ENCODE data around the gene BRD3. TPM values are rescaled to one million over a fixed set of nuclear protein-coding genes. Genes with fewer than 3 reads are reported as not detected.

BRD3 gene
- total RNA-seq, 2 donors from 2014 or later, result 8.4 to 10.6 TPM

DNA sequence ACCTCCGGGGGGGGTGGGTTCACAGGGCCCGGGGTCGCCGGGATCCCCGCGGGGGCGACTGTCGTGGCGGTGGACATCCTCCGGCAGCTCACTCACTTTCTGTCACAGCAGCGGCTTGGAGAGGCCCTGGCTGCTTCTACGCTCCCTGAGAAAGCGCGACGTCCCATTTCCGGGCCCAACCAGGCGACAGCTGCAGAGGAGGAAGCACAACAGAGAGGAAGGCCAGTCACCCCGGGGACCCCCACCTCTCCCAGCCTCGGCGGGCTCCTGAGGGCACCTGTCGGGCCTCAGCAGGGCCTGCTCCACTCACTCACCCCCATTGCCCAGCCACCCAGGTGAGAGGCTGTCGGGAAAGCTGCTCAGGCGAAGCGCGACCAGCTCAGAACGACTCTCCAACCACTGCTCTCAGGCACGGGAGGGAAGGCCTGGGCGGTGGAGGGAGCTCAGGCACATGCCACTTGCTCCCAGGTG, 14.4 kb downstream of the BRD3 start:
- Mint-ChIP-seq H3K9me3 (no peaks in the 10 kb centered on the region), H3K4me1 (no peaks in the 10 kb centered on the region), H3K36me3 (ENCODE audit: low read depth) (peaks cover 23% of the 10 kb centered on the region), H3K27ac (no peak overlapping the region), H3K27me3 (no peaks in the 10 kb centered on the region), H3K4me3 (no peak overlapping the region)
- no peak for ATAC-seq (replicated peaks)

DNA sequence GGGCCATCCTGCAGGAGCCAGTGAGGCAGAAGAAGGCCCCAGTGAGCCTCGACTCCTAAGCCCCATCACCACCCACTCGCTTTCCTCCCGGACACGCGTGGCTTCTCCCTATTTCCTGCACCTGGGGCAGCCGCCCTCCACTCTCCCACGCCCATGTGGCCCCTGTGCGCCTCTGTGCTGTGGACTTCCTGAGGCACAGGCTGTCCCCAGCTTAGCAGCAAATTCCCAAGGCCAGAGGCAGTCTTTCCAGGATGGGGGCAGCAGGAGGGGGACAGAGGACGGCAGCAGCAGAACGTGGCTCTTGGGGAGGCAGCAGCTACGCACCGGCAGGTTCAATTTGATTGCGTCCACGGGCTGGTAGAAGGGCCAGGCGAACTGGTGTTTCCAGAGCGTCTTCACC, 14.9 kb downstream of the BRD3 start:
- Mint-ChIP-seq H3K27me3 (no peaks in the 10 kb centered on the region), H3K4me3 (no peak overlapping the region), H3K4me1 (no peaks in the 10 kb centered on the region), H3K27ac (no peak overlapping the region), H3K9me3 (no peaks in the 10 kb centered on the region), H3K36me3 (ENCODE audit: low read depth) (peaks cover 28% of the 10 kb centered on the region)
- no peak for ATAC-seq (replicated peaks)

DNA sequence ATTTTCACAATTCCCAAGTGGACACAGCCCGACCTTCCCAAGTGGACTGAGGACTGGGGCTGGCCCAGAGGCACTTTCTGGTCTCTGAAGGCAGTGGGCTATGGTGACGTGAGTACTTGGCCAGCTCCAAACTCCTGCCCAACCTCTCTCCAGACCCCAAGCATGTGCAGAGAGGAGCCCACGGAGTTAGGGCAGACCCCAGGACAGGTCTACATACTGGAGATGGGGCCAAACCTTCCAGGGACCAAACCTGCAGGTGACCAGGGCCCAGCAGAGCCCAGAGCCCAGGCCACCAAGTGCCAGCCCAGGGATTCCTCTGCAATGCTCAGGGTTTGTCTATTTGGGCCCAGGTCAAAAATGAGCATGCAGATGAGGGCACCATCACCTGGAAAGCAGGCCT, 15.3 kb downstream of the BRD3 start:
- H3K27ac Mint-ChIP-seq, result no peak overlapping the region
- peaks cover 31% of the 10 kb centered on the region for H3K36me3 Mint-ChIP-seq (ENCODE audit: low read depth)
- H3K4me1 Mint-ChIP-seq, result no peaks in the 10 kb centered on the region
- ATAC-seq (replicated peaks), result no peak
- no peak overlapping the region for H3K4me3 Mint-ChIP-seq
- H3K27me3 Mint-ChIP-seq, result no peaks in the 10 kb centered on the region
- no peaks in the 10 kb centered on the region for H3K9me3 Mint-ChIP-seq

DNA sequence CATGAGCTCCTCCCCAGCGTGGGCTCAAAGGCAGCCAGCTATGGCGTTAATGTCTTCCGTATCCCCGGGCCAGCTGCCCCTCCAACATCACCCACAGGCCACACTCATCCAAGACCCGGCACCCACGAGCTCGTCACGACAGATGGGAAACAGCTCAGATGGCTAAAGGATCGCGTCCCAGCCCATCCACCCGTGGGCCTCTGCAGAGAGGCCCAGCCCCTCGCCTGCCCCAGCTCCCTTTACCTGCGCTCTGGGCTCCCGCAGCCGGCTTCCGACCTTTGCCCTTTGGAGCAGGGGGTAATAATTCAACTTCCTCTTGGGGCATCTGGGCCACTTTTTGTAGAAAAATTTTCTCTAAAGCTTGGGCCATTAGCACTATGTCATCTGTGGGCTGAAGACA, 16.5 kb downstream of the BRD3 start:
- Mint-ChIP-seq H3K9me3 (no peaks in the 10 kb centered on the region), H3K36me3 (ENCODE audit: low read depth) (peaks cover 39% of the 10 kb centered on the region), H3K27me3 (no peaks in the 10 kb centered on the region), H3K4me3 (no peak overlapping the region), H3K4me1 (no peaks in the 10 kb centered on the region), H3K27ac (no peak overlapping the region)
- no peak for ATAC-seq (replicated peaks)

DNA sequence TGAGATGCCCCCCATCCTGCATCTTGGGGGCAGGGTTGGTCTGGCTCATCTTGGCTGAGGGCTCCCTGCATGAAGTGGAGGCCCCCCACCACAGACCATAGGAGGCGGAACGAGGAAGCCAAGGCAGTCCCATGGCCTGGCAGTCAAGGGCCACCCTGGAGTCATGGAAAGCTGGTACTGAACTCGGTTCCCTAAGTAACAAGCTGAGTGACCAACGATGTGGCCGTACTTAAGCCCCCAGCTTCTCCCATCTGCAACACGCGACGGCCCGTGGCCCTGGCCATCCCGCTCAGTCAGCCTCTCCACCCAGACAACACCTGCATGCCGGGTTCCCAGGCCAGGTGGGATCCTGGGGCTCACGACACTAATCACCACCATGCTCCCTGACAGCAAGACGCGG, 17.1 kb downstream of the BRD3 start:
- Mint-ChIP-seq H3K27me3 (no peaks in the 10 kb centered on the region), H3K4me3 (no peak overlapping the region), H3K36me3 (ENCODE audit: low read depth) (peaks cover 39% of the 10 kb centered on the region), H3K4me1 (no peaks in the 10 kb centered on the region), H3K9me3 (no peaks in the 10 kb centered on the region), H3K27ac (no peak overlapping the region)
- ATAC-seq (replicated peaks), result no peak

DNA sequence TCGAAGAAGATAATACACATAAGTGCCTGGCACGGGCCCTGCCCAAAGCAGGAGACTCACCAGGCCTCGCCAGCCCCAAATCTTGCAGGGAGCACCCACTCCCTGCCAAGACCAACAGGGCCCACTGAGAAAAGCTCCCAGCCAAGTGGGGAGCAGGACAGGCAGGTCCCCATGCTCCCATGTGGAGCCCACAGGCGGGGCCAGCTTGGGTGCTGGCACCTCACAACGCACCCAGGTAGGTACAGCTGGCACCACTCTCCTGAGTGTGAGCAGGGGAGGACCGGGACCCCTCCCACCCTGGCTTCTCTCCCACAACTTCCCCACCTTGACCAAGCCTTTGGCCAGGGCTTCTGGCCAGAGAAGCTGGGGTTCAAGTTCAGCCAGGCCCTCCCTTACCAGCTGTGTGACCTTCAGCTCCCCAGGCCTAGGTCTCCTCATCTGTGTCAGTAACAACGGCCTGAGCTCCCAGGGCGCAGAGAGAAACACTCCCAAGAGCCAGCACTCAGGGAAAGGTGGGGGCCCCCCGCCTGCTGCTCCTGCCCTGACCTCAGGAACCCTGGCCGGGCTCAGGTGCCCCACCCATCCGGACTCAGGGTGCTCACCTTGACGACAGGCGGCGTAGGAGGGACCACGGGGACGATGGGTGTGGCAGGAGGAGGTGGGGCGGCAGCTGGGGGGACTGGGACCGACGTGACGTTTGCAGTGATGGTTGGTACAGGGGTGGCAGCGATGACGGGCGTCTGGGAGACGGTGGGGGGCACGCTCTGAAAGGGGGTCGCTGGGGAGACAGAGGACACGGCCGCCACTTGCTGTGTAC, 17.8 kb downstream of the BRD3 start:
- no peaks in the 10 kb centered on the region for H3K9me3 Mint-ChIP-seq
- ATAC-seq (replicated peaks), result no peak
- H3K36me3 Mint-ChIP-seq (ENCODE audit: low read depth), result peaks cover 39% of the 10 kb centered on the region
- H3K27ac Mint-ChIP-seq, result no peak overlapping the region
- H3K4me3 Mint-ChIP-seq, result no peak overlapping the region
- H3K27me3 Mint-ChIP-seq, result no peaks in the 10 kb centered on the region
- H3K4me1 Mint-ChIP-seq, result no peaks in the 10 kb centered on the region

DNA sequence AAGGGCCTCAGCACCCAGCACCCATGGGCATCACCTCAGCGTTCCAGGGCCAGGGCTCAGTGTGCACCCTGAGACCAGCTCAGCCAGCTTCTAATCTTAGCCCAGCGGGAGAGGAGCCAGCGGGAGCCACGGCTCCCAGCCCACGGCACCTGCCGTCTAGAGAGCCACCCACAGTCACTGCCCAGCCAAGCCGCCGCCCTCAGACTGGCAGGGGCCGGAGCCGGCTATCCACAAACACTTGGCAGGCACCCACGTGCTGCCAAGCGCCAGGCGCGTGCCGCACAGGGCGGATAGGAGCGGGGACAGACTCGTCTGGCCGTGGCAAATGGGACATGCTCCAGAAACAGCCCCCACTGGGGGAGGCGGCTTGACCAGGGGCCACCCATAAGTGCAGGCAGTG, 18.6 kb downstream of the BRD3 start:
- no peak for ATAC-seq (replicated peaks)
- peaks cover 39% of the 10 kb centered on the region for H3K36me3 Mint-ChIP-seq (ENCODE audit: low read depth)
- no peaks in the 10 kb centered on the region for H3K27me3 Mint-ChIP-seq
- no peaks in the 10 kb centered on the region for H3K9me3 Mint-ChIP-seq
- no peak overlapping the region for H3K27ac Mint-ChIP-seq
- no peaks in the 10 kb centered on the region for H3K4me1 Mint-ChIP-seq
- no peak overlapping the region for H3K4me3 Mint-ChIP-seq

DNA sequence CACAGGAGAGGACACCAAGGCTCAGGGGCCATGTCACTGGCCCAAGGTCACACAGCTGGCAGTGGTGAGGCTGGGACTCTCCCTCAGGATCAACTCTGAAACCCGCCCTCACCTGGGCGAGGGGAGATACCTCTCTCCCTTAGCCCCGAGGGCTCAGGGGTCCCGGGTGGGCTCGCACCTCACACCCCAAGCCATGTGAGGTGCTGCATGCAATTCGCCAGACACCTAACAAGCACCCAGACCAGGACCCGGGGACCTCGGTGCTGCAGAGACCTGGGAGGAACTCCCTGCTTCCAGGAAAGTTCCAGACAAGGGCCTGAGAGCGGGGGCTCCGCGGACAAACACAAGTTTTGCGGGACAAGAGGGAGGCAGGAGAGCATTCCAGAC, 19.3 kb downstream of the BRD3 start:
- Mint-ChIP-seq H3K27ac (no peak overlapping the region), H3K27me3 (no peaks in the 10 kb centered on the region), H3K36me3 (ENCODE audit: low read depth) (peaks cover 39% of the 10 kb centered on the region), H3K9me3 (no peaks in the 10 kb centered on the region), H3K4me3 (no peak overlapping the region), H3K4me1 (no peaks in the 10 kb centered on the region)
- no peak for ATAC-seq (replicated peaks)

DNA sequence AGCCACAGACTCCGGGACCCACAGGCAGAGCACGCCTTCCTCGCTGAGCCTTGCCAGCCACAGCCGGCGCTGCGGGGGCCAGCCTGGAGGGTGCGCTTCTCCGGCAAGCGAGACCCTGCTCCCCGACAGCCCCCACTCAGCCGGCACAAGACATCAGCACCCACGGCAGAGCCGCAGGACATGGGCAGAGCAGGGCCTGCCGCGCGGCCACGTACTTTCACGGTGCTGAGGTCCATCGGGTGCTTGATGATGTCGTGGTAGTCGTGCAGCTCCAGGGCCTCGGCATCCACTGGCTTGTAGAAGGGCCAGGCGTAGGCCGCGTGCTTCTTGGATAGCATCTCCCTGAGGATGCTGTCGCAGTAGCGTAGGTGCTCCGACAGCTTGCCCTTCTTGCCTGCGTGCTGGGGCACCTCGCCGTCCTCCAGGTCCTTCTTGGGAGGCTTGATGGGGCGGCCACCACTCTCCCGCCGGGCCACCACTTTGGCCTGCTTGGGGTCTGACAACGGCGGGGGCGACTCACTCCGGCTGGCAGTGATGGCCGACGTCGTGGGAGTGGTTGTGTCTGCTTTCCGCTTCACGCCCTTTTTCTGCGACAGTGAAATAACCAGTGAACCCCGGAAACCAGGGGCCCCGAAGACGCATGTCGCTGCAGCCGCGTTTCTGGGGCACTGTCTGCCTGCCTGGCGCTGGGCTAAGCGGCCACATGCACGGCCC, 19.8 kb downstream of the BRD3 start:
- H3K36me3 Mint-ChIP-seq (ENCODE audit: low read depth), result peaks cover 39% of the 10 kb centered on the region
- no peaks in the 10 kb centered on the region for H3K4me1 Mint-ChIP-seq
- no peaks in the 10 kb centered on the region for H3K9me3 Mint-ChIP-seq
- H3K4me3 Mint-ChIP-seq, result no peak overlapping the region
- H3K27ac Mint-ChIP-seq, result no peak overlapping the region
- no peak for ATAC-seq (replicated peaks)
- H3K27me3 Mint-ChIP-seq, result no peaks in the 10 kb centered on the region

DNA sequence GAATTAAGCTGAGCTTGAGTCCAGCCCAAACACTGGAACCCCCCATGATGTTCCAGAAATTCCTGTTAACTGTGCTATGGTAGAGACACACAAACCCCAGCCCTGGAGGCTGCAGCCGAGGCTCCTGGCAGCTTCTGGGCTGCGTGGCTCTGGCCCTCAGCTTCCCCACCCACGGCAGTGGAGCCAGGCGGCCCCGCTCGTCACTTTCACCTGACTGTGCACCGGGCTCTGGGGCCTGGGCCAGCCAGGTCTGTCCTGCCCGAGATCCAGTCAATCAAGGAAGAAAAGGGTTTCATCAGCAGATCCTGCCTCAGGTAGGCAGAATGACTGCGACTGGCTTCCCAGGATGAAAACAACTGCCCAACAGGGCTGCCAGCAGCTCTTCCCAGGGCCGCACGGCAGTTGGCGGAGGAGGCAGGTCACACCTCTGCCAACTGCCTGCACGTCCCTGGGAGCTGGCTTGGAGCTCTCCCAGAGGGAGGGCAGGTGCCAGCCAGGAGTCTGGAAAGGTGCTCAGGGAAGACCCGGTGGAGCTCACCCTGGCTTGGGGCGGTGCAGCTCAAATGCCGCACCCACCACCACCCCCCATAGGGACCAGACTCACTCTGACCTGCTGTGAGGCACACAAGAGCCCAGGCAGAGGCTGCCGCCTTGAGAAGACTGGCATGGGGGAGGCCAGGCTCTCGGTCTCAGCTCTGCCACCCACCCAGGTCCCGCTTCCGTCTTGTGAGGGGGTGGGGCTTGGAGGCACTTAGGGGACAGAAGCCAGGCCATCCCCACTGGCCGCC, 20.7 kb downstream of the BRD3 start:
- H3K27me3 Mint-ChIP-seq, result no peaks in the 10 kb centered on the region
- H3K36me3 Mint-ChIP-seq (ENCODE audit: low read depth), result peaks cover 34% of the 10 kb centered on the region
- ATAC-seq (replicated peaks), result no peak
- no peak overlapping the region for H3K27ac Mint-ChIP-seq
- no peaks in the 10 kb centered on the region for H3K4me1 Mint-ChIP-seq
- no peak overlapping the region for H3K4me3 Mint-ChIP-seq
- H3K9me3 Mint-ChIP-seq, result no peaks in the 10 kb centered on the region

DNA sequence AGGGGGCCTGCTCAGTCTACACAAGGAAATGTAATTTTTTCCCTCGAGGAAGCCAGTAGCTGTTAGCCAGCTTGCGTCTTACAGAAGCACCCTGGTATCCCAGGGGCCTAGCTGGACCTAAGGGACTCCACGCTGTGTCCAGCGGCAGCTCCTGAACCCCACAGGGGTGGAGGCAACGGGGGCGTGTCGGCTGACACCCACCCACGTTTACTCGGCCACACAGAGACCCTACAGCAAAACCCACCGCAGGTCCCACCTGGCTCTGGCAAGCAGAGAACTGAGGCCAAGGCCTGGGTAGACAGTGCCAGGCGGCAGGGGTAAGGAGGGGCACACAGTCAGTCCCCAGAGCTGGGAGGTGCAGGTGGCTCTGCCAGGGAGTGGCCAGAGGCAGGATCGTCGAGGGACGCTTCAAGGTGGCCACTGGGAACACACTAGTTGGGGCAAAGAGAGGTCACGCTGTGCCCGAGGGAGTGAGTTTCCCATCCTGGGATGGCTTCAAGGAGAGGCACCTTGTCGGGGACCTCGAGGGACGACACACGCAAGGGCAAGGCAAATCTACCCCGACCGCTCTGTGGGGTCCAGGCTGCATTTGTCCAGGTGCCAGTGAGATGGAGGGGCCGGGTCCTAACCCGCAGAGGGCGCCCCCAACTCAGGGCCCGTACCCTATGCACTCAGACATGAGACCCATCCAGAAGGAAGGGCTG, 21.8 kb downstream of the BRD3 start:
- Mint-ChIP-seq H3K27ac (no peak overlapping the region), H3K27me3 (no peaks in the 10 kb centered on the region), H3K36me3 (ENCODE audit: low read depth) (peaks cover 25% of the 10 kb centered on the region), H3K4me1 (no peaks in the 10 kb centered on the region), H3K9me3 (no peaks in the 10 kb centered on the region), H3K4me3 (no peak overlapping the region)
- ATAC-seq (replicated peaks), result no peak

DNA sequence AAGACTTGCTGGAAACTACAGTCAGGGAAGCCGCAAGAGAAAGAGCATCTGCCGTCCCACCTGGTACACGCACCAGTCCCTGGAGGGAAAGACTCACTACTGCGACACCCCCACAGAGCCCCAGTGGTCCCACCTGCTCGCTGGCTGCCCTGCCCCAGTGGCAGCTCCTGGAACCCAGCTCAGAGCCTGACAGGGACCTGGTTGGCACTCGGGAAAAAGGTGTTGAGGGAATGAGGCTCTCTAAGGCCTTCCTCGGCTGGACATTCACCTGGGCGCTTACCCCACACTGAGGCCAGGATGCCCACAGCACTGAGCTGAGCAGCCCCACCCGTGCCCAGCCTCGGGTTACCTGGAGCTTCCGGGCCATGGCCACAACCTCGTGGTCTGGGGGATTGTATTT, 22.9 kb downstream of the BRD3 start:
- no peak overlapping the region for H3K4me3 Mint-ChIP-seq
- no peak overlapping the region for H3K27ac Mint-ChIP-seq
- H3K4me1 Mint-ChIP-seq, result no peaks in the 10 kb centered on the region
- no peaks in the 10 kb centered on the region for H3K27me3 Mint-ChIP-seq
- no peak for ATAC-seq (replicated peaks)
- no peaks in the 10 kb centered on the region for H3K9me3 Mint-ChIP-seq
- peaks cover 29% of the 10 kb centered on the region for H3K36me3 Mint-ChIP-seq (ENCODE audit: low read depth)

DNA sequence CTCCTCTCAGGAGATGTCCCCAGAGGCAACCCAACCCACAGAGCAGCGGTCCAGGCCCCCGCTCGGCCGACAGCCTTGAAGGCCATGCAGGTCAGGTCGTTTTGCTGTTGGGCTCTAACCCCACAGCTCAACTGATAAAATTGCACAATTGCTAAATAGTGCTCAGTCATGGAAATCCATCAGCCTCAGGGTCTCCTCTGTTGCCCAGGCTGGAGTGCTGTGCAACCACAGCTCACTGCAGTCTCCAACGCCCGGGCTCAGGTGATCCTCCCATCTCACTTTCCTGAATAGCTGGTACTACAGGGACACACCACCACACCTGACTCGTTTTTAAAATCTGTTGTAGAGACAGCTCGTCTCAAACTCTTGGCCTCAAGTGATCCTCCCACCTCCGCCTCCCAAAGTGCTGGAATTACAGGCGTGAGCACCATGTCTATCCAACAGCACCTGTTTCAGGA, 24.3 kb downstream of the BRD3 start:
- peaks cover 42% of the 10 kb centered on the region for H3K36me3 Mint-ChIP-seq (ENCODE audit: low read depth)

DNA sequence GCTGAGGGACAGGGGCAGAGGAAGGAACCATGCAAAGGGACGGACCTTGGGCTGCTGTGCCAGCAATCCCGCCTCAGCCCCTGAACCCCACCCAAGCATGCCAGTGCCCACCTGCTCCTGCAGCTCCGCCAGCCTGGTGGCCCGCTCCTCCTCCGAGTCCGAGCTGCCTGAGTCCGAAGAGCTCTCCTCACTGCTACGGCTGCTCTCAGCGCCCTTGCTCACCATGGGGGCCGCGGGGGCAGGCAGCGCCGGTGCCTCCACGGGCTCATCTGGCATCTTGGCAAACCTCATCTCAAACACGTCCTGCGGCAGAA, 26.2 kb downstream of the BRD3 start:
- ATAC-seq (replicated peaks), result no peak
- peaks cover 46% of the 10 kb centered on the region for H3K36me3 Mint-ChIP-seq (ENCODE audit: low read depth)
- H3K27ac Mint-ChIP-seq, result no peak overlapping the region
- H3K27me3 Mint-ChIP-seq, result no peaks in the 10 kb centered on the region
- no peaks in the 10 kb centered on the region for H3K4me1 Mint-ChIP-seq
- no peaks in the 10 kb centered on the region for H3K9me3 Mint-ChIP-seq
- H3K4me3 Mint-ChIP-seq, result no peak overlapping the region

More for the DNA sequence above, 24.3 kb downstream of the BRD3 start:
- Mint-ChIP-seq H3K9me3 (no peaks in the 10 kb centered on the region), H3K27ac (no peak overlapping the region), H3K4me1 (no peaks in the 10 kb centered on the region), H3K27me3 (no peaks in the 10 kb centered on the region), H3K4me3 (no peak overlapping the region)
- ATAC-seq (replicated peaks), result no peak

All from activated T-helper 17 cell treated with anti-CD3 and anti-CD28 coated beads, Interleukin-2, amount 50 U/mL, for 72 hours (primary cell).